HepG2 (cell line): ENCODE data around the gene FAM181A. TPM values are rescaled to one million over a fixed set of nuclear protein-coding genes. Genes with fewer than 3 reads are reported as not detected.

Experiments used
- AGO2 ChIP-seq: fragments of 200-400 bp; formaldehyde crosslinking; optimal IDR thresholded peaks from 2 replicates; pipeline ENCODE3; 2017; ENCODE audit warnings: mild to moderate bottlenecking, low read depth, low read length, moderate library complexity
- AHR ChIP-seq: IDR thresholded peaks from 2 replicates; pipeline ENCODE4 v1.6.1; 2018; ENCODE audit warnings: missing genetic modification reagents, missing compliant biosample characterization
- BRD4 ChIP-seq: sonication (generic); formaldehyde crosslinking; IDR thresholded peaks from 2 replicates; pipeline ENCODE4 v1.4.0; 2020; ENCODE audit warnings: missing genetic modification reagents
- BRF2 ChIP-seq: sonication (generic); formaldehyde crosslinking; IDR thresholded peaks from 2 replicates; pipeline ENCODE4 v1.8.1; 2022; ENCODE audit warnings: mild to moderate bottlenecking, missing genetic modification reagents
- FOSL1 ChIP-seq: sonication (generic); formaldehyde crosslinking; IDR thresholded peaks from 2 replicates; pipeline ENCODE4 v1.9.0; 2021; ENCODE audit warnings: missing genetic modification reagents, borderline replicate concordance
- HNRNPH1 ChIP-seq: fragments of 200-400 bp; formaldehyde crosslinking; optimal IDR thresholded peaks from 2 replicates; pipeline ENCODE3; 2017; ENCODE audit warnings: mild to moderate bottlenecking, low read depth, low read length
- KLF15 ChIP-seq: sonication (generic); formaldehyde crosslinking; IDR thresholded peaks from 2 replicates; pipeline ENCODE4 v1.8.1; 2023; ENCODE audit warnings: borderline replicate concordance, mild to moderate bottlenecking, inconsistent platforms, missing genetic modification reagents, mixed read lengths
- PHF8 ChIP-seq: sonication (generic); formaldehyde crosslinking; IDR thresholded peaks from 2 replicates; pipeline ENCODE4 v1.5.0; 2020; ENCODE audit warnings: missing genetic modification reagents
- PITX1 ChIP-seq: sonication (generic); formaldehyde crosslinking; IDR thresholded peaks from 2 replicates; pipeline ENCODE4 v1.5.1; 2020; ENCODE audit warnings: mild to moderate bottlenecking, missing genetic modification reagents
- PLSCR1 ChIP-seq: sonication (generic); formaldehyde crosslinking; IDR thresholded peaks from 2 replicates; pipeline ENCODE4 v1.5.0; 2020; ENCODE audit warnings: missing genetic modification reagents, mild to moderate bottlenecking, borderline replicate concordance
- RFX1 ChIP-seq: fragments of 450-650 bp; IDR thresholded peaks from 2 replicates; pipeline ENCODE4 v1.6.1; 2017
- RXRA ChIP-seq: sonication (generic); formaldehyde crosslinking; IDR thresholded peaks from 2 replicates; pipeline ENCODE4 v1.5.1; 2020; ENCODE audit warnings: missing genetic modification reagents
- SP4 ChIP-seq: sonication (generic); formaldehyde crosslinking; IDR thresholded peaks from 2 replicates; pipeline ENCODE4 v1.8.1; 2023; ENCODE audit warnings: mild to moderate bottlenecking, missing genetic modification reagents
- UBTF ChIP-seq: sonication (generic); formaldehyde crosslinking; IDR thresholded peaks from 2 replicates; pipeline ENCODE4 v1.4.0; 2020; ENCODE audit warnings: mild to moderate bottlenecking, missing genetic modification reagents
- ZBTB37 ChIP-seq: sonication (generic); formaldehyde crosslinking; IDR thresholded peaks from 2 replicates; pipeline ENCODE4 v1.4.0; 2020; ENCODE audit warnings: mild to moderate bottlenecking, missing genetic modification reagents
- ZKSCAN1 ChIP-seq: fragments of 150-350 bp; IDR thresholded peaks from 2 replicates; pipeline ENCODE4 v1.6.1; 2014; ENCODE audit warnings: low read length
- ZNF253 ChIP-seq: sonication (generic); formaldehyde crosslinking; IDR thresholded peaks from 2 replicates; pipeline ENCODE4 v1.8.0; 2022; ENCODE audit warnings: mild to moderate bottlenecking, missing genetic modification reagents, borderline replicate concordance
- ZNF670 ChIP-seq: sonication (generic); formaldehyde crosslinking; IDR thresholded peaks from 2 replicates; pipeline ENCODE4 v1.8.0; 2022; ENCODE audit warnings: mild to moderate bottlenecking, missing genetic modification reagents, borderline replicate concordance
- ZNF749 ChIP-seq: sonication (generic); formaldehyde crosslinking; IDR thresholded peaks from 2 replicates; pipeline ENCODE4 v1.8.0; 2022; ENCODE audit warnings: mild to moderate bottlenecking, missing genetic modification reagents, moderate library complexity, borderline replicate concordance
- ZNF816 ChIP-seq: sonication (generic); formaldehyde crosslinking; IDR thresholded peaks from 2 replicates; pipeline ENCODE4 v1.8.0; 2022; ENCODE audit warnings: missing genetic modification reagents, mild to moderate bottlenecking, borderline replicate concordance
- ZNF879 ChIP-seq: sonication (generic); formaldehyde crosslinking; IDR thresholded peaks from 2 replicates; pipeline ENCODE4 v1.8.1; 2023; ENCODE audit warnings: missing genetic modification reagents
- polyA plus RNA-seq, 8 experiments: library from polyadenylated mRNA; depleted of rRNA in 3 of 8; stranded (reverse) in 7 of 8; unstranded in 1 of 8; fragments of >200 nt; fragmentation: Illumina TruSeq in 4 of 8; extraction: Trizol in 4 of 8; gene quantifications; 2 replicates each; pipeline versions ENCODE4 v1.2.1 to v1.2.3, GENCODE V29; 2011 to 2016; ENCODE audit warnings: low read depth in 4 of 8, missing spikeins in 1 of 8, mixed read lengths in 1 of 8; ENCODE audit not compliant: insufficient read depth in 1 of 8
- total RNA-seq, 5 experiments: library from RNA; depleted of rRNA; stranded (reverse); fragments of >200 nt; fragmentation: Illumina TruSeq; extraction: Trizol; gene quantifications; 2 replicates each; pipeline ENCODE4 v1.2.3, GENCODE V29; 2016; ENCODE audit warnings: low read depth in 1 of 5

FAM181A gene
- total and polyA plus RNA-seq, 2 of the 13 experiments (the other 11 are each of a cell fraction or from before 2014, with no cell fraction given): 1.1 to 1.5 TPM

GRCh38 chr14:93959239-93960107, 32.3 kb downstream of the FAM181A start (continued):
- TF ChIP-seq UBTF (CRISPR knock-in tag) (peak; percentile 83; the same call in 1 of the 2 replicates), FOSL1 (CRISPR knock-in tag) (peak; percentile 97), ZBTB37 (no peak), ZNF749 (0 out of 2 replicates have a peak, but pooled peaks have one; percentile 62), RXRA (CRISPR knock-in tag) (peak; percentile 100), KLF15 (CRISPR knock-in tag) (no peak; the same call in 1 of the 2 replicates), HNRNPH1 (no peak), PHF8 (CRISPR knock-in tag) (peak; percentile 61), ZNF253 (CRISPR knock-in tag) (no peak), PLSCR1 (CRISPR knock-in tag) (no peak; the same call in 1 of the 2 replicates), AGO2 (no peak), ZNF879 (CRISPR knock-in tag) (no peak), PITX1 (CRISPR knock-in tag) (peak; percentile 84), BRD4 (CRISPR knock-in tag) (peak; percentile 57; the same call in 1 of the 2 replicates), SP4 (CRISPR knock-in tag) (0 out of 2 replicates have a peak, but pooled peaks have one; percentile 55), ZNF670 (CRISPR knock-in tag) (peak; percentile 97), BRF2 (no peak), RFX1 (no peak), AHR (CRISPR knock-in tag) (peak; percentile 93; the same call in 1 of the 2 replicates), ZNF816 (CRISPR knock-in tag) (peak; percentile 84; the same call in 1 of the 2 replicates), ZKSCAN1 (no peak)
